GM12864 (cell line): ENCODE data around the gene SHISA5.

ENCODE experiments used
- DNase-seq: peaks from one replicate; pipeline ENCODE4 v3.0.0-alpha.2; 2011; ENCODE audit warnings: low read depth
- H3K4me3 ChIP-seq: 2 replicates; pipeline ENCODE4 v1.5.1; 2011; ENCODE audit warnings: mild to moderate bottlenecking, low read depth, low read length, control low read depth
- CTCF ChIP-seq: IDR thresholded peaks from 2 replicates; pipeline ENCODE4 v1.5.1; 2011; ENCODE audit warnings: low read depth, mild to moderate bottlenecking, moderate library complexity, low read length, control low read depth, inconsistent platforms; ENCODE audit errors: missing control alignments

Gene SHISA5

GRCh38 chr3:48445277-48445882, 58.6 kb downstream of the SHISA5 start:
- no peak for TF ChIP-seq CTCF
- peak overlapping the region; percentile 87; the same call in 1 of the 2 replicates for H3K4me3 ChIP-seq
- no peak for DNase-seq

GRCh38 chr3:48441940-48442339, 62.0 kb downstream of the SHISA5 start:
- no peak for DNase-seq
- H3K4me3 ChIP-seq: no peak overlapping the region; the same call in 1 of the 2 replicates
- TF ChIP-seq CTCF: no peak

- TF ChIP-seq CTCF: no peak
- H3K4me3 ChIP-seq: peak overlapping the region; percentile 98
- DNase-seq: no peak
Measured at GRCh38 chr3:48440590-48440958, 63.4 kb downstream of the SHISA5 start.

GRCh38 chr3:48439820-48440589, 64.0 kb downstream of the SHISA5 start, which contains the start of the genes CCDC51 and TMA7:
CCDC51 (minus strand) TSS chr3:48440119; CDS start chr3:48435128, 4,991 bp downstream.
TMA7 (plus strand) TSS chr3:48440257; CDS start chr3:48440297, 40 bp downstream.
- no peak for TF ChIP-seq CTCF
- peak within 1 kb of the TSS; percentile 98 for H3K4me3 ChIP-seq
- DNase-seq: peak; percentile 95

GRCh38 chr3:48437812-48438211, 66.2 kb downstream of the SHISA5 start:
- TF ChIP-seq CTCF: no peak
- H3K4me3 ChIP-seq: no peak overlapping the region
- DNase-seq: no peak

- DNase-seq: no peak
- H3K4me3 ChIP-seq: no peak overlapping the region
- TF ChIP-seq CTCF: no peak
Measured at GRCh38 chr3:48436855-48437254, 67.1 kb downstream of the SHISA5 start.
